ENCODE results near the gene CNTN5.

Gene CNTN5

GRCh38 chr11:100336873-100337272 lies 1316.1 kb downstream of the CNTN5 start:
- TF ChIP-seq CTCF (IDR thresholded peaks at IDR 0.05; ENCODE audit: control insufficient read depth, insufficient read depth, low read depth, low read length, missing control alignments): no peak
- H3K4me3 ChIP-seq (ENCODE audit: control insufficient read depth, low read depth, low read length): no peak overlapping the region
- DNase-seq (ENCODE audit: low read depth): no peak

- TF ChIP-seq CTCF (IDR thresholded peaks at IDR 0.05; ENCODE audit: control insufficient read depth, insufficient read depth, low read depth, low read length, missing control alignments): no peak
- no peak for DNase-seq (ENCODE audit: low read depth)
- H3K4me3 ChIP-seq (ENCODE audit: control insufficient read depth, low read depth, low read length): no peak overlapping the region
Observed at GRCh38 chr11:100338144-100338840, 1317.5 kb downstream of the CNTN5 start.

GRCh38 chr11:100340466-100341319 lies 1319.9 kb downstream of the CNTN5 start:
- no peak for TF ChIP-seq CTCF (IDR thresholded peaks at IDR 0.05; ENCODE audit: control insufficient read depth, insufficient read depth, low read depth, low read length, missing control alignments)
- no peak overlapping the region for H3K4me3 ChIP-seq (ENCODE audit: control insufficient read depth, low read depth, low read length)
- DNase-seq (ENCODE audit: low read depth): no peak

GRCh38 chr11:100353083-100353482 lies 1332.3 kb downstream of the CNTN5 start:
- DNase-seq (ENCODE audit: low read depth): no peak
- no peak overlapping the region for H3K4me3 ChIP-seq (ENCODE audit: control insufficient read depth, low read depth, low read length)
- no peak for TF ChIP-seq CTCF (IDR thresholded peaks at IDR 0.05; ENCODE audit: control insufficient read depth, insufficient read depth, low read depth, low read length, missing control alignments)

- no peak overlapping the region for H3K4me3 ChIP-seq (ENCODE audit: control insufficient read depth, low read depth, low read length)
- no peak for TF ChIP-seq CTCF (IDR thresholded peaks at IDR 0.05; ENCODE audit: control insufficient read depth, insufficient read depth, low read depth, low read length, missing control alignments)
- no peak for DNase-seq (ENCODE audit: low read depth)
Observed at GRCh38 chr11:100354736-100355135, 1334.0 kb downstream of the CNTN5 start.

- no peak overlapping the region for H3K4me3 ChIP-seq (ENCODE audit: control insufficient read depth, low read depth, low read length)
- DNase-seq (ENCODE audit: low read depth): no peak
- no peak for TF ChIP-seq CTCF (IDR thresholded peaks at IDR 0.05; ENCODE audit: control insufficient read depth, insufficient read depth, low read depth, low read length, missing control alignments)
Observed at GRCh38 chr11:100356035-100356434, 1335.3 kb downstream of the CNTN5 start.

Data from AG09309 (cell line).